GM18873 (cell line): ENCODE measurements around the gene KRT74.

ENCODE experiments used
- ATAC-seq: cut with Tn5 transposase; IDR thresholded peaks from one replicate; pipeline ENCODE4 v1.9.1; 2021; ENCODE audit warnings: mild to moderate bottlenecking, moderate library complexity, moderate number of reproducible peaks; ENCODE audit not compliant: unreplicated experiment, low FRiP score

KRT74 gene

DNA sequence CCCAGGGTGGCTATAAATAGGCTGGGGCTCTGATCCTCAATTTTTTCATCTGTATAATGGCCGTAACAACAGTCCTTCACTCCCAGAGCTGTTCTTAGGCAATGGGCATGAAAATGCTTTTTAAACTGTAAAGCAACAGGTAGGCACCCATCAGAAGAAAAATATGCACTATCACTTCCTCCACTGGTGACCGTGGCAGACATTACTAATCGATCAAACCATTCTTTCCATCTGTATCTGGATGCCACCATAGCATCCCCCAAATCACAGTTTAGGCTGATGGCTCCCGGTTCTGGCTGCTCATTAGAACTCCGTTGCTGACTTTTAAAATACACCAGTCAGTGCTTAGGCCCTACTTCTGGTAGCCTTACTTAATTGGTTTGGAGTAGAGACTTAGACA lies 31.9 kb downstream of the KRT74 start:
- no peak for ATAC-seq

- ATAC-seq = no peak
Observed at GRCh38 chr12:52540531-52540930, 33.1 kb downstream of the KRT74 start.

DNA sequence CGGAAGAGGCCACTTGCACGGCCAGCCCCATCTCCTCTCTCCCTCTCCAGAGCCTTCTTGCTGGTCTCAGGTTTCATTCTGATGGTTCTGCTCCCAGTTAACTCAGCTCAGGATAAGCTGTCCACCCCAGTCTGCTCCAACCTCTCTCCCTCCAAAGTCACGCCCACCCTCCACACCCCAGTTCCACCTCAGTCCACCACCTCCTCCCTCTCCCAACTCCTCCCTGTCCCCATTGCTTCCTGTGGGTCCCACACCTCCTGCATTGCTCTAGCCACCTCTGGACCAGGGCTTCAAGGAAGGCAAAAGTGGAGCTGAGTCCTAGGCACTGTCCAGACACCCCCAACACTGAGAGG lies 33.8 kb downstream of the KRT74 start:
- ATAC-seq = no peak

GRCh38 chr12:52539083-52539820 lies 34.4 kb downstream of the KRT74 start:
- no peak for ATAC-seq

DNA sequence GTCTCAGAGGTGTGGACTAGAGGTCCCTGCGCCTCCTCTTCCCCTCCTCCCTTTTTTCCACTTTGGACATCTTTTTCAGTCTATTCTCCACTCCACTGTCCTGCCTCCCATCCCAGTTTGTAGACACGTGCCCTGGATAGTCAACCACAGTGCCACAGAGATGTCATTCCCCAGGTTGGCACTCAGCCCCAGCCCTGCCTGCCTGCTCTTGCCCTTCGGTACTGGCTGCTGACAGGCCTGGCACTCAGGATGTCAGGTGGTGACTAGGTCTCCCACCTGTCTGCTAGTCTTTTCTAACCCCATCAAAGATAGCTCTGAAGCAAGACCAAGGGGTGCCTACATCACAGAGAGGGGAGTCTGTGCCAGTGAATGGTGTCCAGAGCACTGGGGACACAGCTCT lies 36.5 kb downstream of the KRT74 start:
- ATAC-seq = no peak

- no peak for ATAC-seq
Observed at GRCh38 chr12:52535574-52535973, 38.1 kb downstream of the KRT74 start.

DNA sequence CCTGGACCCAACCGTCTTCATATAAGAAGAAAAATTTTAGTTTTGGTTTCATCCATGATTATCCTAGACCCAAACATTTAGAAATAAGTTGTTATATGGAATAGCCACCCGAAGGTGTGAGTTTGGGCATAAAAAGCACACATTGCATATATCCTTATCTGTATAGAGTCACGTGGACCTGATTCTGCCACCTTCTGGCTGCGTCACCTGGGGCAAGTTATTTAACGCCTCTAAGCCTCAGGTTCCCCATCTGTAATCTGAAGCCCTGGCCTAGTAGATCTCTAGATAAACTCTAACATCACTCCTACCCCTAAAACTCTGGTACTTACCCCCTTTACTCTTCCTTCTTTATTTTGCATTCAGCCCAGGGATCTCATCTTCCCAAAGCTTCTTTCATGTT lies 39.2 kb downstream of the KRT74 start:
- no peak for ATAC-seq

DNA sequence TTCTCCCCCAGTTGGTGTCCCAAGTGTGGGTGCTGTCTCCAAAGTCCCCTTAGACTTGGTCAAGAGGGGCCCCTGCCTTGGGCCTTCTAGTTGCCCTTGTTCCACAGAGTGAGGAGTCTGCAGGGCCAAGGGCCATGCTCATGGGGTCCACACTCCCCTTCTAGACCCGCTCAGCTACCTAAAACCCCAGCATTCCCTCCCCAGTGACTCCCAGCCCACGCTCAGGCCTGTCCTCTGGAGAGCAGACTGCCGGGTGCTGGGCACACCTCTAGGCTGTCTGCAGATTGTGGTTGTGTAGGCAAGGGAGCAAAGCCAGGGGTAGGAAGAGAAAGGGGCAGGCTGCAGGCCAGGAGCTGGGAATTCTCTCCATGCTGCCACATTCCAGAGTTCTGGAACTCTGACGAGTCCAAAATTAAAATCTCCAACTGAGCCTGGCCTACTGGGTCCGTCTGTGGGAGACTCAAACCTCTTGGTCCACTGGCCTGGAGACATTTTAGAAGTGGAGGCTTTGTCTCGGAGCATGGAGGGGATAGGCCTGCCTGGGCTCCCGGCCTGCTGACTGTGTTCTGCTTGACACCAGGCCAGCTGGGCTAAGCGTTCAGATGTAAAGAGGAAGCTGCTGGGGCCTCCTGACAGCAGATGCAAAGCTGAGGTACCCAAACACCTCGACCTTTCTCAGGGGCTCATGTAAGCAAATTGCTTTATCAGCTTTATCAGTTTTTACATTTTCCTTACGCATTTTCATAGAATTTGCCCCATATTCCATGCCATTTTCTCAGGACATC lies 39.8 kb downstream of the KRT74 start:
- ATAC-seq = no peak

DNA sequence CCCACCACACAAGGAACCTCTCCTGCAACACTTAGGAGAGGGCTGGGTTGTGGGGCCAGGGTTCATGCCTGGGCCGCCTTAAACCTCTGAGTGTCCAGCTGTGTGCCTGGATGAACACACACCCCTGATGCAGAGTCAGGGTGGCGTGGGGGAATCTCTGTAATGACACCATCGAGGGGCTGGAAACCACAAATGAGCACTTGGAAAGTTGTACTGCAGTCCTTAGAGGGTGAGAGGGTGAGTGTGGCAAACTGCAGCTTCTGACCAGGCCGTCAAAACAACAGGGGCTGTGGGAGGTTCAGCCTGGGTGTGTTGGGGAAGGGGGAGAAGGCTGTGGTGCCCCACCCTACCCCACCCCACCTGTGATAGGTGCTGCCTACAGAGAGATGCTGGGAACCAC lies 41.0 kb downstream of the KRT74 start:
- no peak for ATAC-seq

DNA sequence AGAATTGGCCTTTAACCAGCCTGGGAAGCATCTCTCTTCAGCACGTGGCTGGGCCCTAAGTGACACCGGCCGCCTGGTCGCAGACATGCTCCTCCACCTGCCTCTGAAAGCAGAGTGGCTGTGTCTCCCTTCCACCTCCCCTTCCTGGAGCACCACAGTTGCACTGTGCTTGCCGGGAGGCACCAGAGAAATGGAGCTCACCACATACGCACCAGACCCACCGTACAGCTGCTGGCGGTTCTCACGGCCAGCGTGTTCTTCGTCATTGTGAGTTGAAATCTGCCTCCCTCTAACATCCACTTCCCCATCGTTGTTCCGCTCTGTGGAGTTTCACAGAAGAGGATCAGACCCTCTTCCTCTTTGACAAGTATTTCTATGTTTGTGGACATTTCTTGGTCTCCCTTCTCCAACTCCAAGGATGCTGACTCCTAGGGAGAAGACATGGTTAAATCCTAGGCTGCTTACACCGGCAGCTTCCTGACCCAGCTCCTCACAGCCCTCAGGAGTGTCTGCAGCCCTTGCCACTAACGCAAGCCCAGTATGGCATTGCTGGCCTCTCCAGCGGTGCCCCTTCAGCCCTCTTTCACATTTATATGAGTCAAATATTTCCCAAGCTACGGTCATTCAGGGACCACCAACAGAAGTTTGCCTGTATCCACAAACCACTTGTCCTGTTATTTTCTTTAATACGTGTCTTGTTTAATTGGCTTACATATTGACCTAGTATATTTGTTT lies 41.9 kb downstream of the KRT74 start:
- no peak for ATAC-seq

DNA sequence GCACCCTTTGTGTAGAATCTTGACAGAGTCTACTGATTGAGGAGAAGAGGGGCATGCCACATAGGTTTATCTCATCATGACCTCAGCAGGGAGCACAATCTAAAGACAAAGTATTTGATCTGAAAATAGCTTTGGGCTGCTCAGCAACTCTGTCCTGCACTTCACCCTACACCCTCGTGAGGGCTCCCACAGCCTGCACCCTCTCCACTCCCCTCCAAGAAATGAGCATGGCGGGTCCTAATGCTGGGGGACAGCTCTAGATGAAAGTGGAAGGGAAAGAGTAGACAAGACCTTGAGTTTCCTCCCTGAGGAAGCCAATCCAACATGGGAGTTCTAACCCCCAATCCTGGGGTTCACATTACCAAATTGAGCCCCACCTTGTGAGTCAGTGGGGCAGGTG lies 42.7 kb downstream of the KRT74 start:
- no peak for ATAC-seq

- no peak for ATAC-seq
Observed at GRCh38 chr12:52530366-52530765, 43.3 kb downstream of the KRT74 start.

DNA sequence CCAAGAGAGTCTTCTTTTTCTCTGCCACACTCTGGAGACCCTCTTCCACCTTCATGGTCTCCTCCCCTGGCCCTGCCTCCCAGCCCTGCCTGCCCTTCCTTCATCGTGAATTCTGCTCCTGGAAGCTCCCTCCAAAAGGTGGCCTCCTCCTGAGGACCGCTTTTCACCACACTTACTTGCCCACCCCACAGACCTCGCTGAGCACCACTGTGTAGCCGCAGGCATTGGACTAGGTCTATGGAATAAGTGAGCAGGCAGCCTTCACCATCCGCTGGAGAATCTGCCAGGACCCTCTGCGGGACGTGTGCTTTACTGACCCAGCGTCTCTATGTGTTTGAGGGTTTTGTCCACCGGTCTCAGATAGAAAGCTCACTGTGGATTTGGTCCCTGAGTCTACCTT lies 43.8 kb downstream of the KRT74 start:
- ATAC-seq = no peak

DNA sequence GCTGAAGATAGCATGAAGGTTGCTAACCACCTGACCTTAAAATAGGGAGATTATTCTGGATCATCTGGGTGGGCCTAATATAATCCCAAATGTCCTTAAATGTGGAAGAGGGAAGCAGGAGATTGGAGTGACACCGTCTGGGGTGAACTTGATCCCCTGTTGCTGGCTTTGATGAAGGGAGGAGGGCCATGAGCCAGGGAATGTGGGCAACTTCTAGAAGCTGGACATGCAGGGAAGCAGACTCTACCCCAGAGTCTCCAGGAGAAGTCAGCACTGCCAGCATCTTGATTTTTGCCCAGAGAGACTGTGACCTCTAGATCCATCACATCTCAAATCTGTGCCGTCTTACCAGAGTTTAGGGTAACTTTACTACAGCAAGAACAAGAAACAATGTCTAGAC lies 44.2 kb downstream of the KRT74 start:
- no peak for ATAC-seq

DNA sequence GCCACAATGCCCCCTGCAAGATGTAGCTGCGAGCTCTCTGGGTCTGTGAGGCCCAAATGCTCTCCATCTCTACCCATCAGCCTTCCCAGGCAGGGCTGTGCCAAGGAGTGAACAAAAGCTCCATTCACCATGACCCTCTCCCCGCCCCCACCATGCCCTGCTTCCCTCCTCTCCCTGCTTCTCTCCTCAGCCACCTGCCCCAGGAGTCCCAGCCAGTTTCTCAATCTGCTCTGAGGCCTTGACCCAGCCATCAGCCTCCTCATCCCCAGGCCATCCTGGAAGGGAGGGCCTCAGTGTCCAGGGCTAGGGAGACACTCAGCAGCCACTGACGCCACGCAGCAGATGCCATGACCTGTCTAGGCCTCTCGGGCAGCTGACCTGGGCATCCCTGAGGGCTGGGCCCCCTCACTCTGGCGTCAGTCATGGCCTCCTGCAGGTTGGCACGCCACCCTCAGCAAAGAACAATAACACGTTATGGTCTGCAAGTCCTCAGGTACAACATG lies 45.0 kb downstream of the KRT74 start:
- ATAC-seq = no peak

DNA sequence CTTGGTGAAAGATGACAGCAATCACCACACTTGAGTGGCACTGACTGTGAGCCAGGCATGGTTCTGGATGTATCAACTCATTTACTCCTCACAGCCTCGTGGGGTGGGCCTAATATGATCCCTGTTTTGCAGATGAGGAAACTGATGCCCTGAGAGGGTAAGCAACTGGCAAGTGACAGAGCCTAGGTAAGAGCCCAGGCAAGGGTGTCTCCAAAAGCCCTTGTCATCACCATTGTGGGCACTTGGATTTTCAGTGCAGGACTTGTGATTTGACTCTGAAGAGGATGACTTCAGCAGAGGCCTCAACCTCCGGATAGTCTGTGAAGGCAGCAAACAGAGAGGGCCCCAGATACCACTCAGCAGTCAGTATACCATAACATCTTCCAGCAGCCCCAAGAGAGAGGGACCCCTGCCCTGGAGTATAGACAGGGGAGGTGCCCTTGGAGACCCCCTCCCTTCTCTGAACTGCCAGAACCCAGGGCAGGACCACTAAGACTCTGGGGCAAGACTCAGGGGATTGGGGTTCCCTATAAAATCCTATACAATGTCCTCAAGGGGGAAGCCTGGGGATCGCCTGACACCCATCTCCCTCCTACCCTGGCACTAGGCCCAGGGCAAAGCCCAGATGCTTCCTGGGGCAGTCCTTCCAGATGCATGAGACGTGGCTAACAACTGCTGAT lies 46.4 kb downstream of the KRT74 start:
- ATAC-seq = no peak

DNA sequence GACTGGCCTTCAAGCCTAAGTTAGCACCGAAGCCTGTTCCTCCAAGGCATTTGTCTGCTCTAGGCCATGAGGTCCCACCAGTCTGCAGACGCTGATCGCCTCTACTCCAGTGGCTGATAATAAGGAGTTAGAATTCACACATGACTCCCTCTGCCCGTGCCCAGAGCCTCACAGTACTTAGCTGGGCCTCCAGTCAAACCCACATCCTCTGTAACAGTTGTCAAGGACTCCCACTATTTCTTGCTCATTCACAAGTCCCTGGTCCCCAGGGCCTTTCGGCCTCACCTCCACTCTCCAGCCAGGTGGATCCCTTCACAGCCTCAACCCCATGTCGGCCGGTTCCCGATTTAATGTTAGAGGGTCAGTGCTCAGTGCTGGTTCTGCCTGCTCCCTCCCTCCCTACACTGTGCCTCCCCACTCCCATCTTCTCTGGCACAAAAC lies 47.1 kb downstream of the KRT74 start:
- no peak for ATAC-seq

DNA sequence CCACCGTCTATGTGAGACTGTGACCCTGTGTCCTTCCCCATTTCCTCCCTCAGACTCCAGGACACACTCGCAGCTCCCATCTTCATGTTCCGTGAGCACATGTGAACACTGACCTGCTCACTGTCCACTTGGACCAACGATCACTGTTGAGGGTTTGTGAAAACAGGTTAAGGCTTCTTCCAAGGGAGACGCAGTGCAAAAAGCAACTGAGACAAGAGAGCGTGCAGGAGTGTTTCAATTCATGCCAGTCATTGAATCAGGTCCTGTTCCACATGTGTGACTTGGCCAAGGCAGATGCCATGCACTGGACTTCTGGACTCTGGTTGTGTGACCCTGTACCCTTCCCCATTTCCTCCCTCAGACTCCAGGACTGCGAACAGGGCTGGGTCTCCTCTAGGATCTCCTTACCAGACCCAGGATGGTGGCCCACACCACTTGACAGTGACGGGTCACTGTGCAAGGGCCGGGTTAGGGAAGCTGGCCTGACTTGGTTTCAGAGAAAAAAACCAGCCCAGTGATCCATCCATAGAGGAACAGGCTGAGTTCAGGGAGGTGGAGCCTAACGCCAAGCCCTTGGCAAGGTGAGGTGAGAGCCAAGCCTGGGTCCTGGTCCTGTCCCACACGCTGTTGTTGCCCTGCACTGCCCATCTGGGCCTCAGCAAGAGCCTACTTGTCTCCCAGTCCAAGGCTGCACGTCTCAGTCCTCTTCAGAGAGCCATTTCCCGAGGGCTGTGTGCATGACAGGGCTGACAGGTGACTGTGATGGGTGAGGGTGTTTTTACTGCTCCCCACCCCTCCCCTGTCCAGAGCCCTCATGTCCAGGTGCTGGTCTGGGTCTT lies 47.8 kb downstream of the KRT74 start:
- ATAC-seq = no peak

GRCh38 chr12:52524898-52525591 lies 48.6 kb downstream of the KRT74 start:
- no peak for ATAC-seq
